ENCODE data around the gene SERPINA9.

SERPINA9 gene

DNA sequence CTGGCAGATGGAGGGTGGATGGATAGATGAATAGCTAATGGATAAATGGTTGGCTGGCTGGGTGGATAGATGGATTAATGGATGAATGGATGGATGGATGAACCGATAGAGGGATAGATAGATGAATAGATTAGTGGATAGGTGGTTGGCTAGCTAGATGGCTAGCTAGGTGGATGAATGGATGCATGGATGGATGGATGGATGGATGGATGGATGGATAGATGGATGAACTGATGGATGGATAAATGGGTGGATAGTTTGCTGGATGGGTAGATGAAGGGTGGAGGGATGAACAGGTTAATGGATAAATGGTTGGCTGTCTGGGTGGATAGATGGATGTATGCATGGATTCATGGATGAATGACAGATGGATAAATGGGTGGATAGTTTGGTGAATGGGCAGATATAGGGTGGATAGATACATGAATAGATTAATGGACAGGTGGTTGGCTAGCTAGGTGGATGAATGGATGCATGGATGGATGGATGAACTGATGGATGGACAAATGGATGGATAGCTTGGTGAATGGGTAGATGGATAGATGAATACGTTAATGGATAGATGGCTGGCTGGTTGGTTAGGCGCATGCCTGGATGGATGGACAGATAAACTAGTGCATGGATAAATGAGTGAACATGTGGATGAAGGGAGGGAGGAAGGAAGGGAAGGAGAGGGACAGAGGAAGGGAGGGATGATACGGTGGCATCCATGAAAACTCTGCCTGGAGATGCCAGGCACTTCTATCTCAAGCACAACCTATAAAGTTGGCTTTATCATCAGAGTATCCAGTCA is 8.1 kb downstream of the SERPINA9 start:
- H3K27ac ChIP-seq (ENCODE audit: low read length, poor library complexity, severe bottlenecking) = no peak overlapping the region
- H3K23ac ChIP-seq (ENCODE audit: low read length in 2 of 2) = no peak overlapping the region
- H3K9me3 ChIP-seq (ENCODE audit: control insufficient read depth, low read length) = peaks cover 4% of the 10 kb centered on the region
- H2BK12ac ChIP-seq (ENCODE audit: low read length in 2 of 2) = no peak overlapping the region
- H3K4me2 ChIP-seq (ENCODE audit: low read length, poor library complexity, severe bottlenecking) = no peak overlapping the region
- no peak overlapping the region for H3K4ac ChIP-seq (ENCODE audit: low read depth in 1 of 2, low read length in 2 of 2)
- H2BK5ac ChIP-seq (ENCODE audit: low read depth, low read length, poor library complexity, severe bottlenecking) = no peak overlapping the region
- no peaks in the 10 kb centered on the region for H3K4me1 ChIP-seq (ENCODE audit: control insufficient read depth, insufficient read depth, low read depth, low read length)
- no peak overlapping the region for H3K14ac ChIP-seq (ENCODE audit: low read length in 2 of 2)
- no peak overlapping the region for H2BK120ac ChIP-seq (ENCODE audit: low read depth, low read length)
- no peak overlapping the region for H4K91ac ChIP-seq (ENCODE audit: low read length)
- no peak overlapping the region for H3K9ac ChIP-seq (ENCODE audit: low read length)
- H2AFZ ChIP-seq (ENCODE audit: low read depth, low read length) = no peak overlapping the region
- H3K27me3 ChIP-seq (ENCODE audit: control insufficient read depth in 1 of 2, insufficient read depth in 1 of 2, low read length in 2 of 2) = peaks cover 0 to 47% of the 10 kb centered on the region in 2 experiments
- no peak overlapping the region for H4K8ac ChIP-seq (ENCODE audit: low read length)
- no peaks in the 10 kb centered on the region for H3K36me3 ChIP-seq (ENCODE audit: control insufficient read depth in 1 of 2, insufficient read depth in 2 of 2, low read depth in 1 of 2, low read length in 2 of 2)
- H3K79me1 ChIP-seq (replicated peaks; ENCODE audit: low read length, poor library complexity, severe bottlenecking) = no peaks in the 10 kb centered on the region
- DNase-seq = no peak
- no peak overlapping the region for H3K4me3 ChIP-seq (ENCODE audit: insufficient read depth in 1 of 2, low read depth in 1 of 2, low read length in 2 of 2)
- no peak overlapping the region for H2BK15ac ChIP-seq (ENCODE audit: low read depth, poor library complexity, severe bottlenecking)
- H3K18ac ChIP-seq (ENCODE audit: low read depth in 1 of 2, low read length in 2 of 2) = no peak overlapping the region
- no peak overlapping the region for H2AK5ac ChIP-seq (ENCODE audit: low read length, severe bottlenecking)
- WGBS = 65% methylated on average over 3 of the region's 4 CpGs

DNA sequence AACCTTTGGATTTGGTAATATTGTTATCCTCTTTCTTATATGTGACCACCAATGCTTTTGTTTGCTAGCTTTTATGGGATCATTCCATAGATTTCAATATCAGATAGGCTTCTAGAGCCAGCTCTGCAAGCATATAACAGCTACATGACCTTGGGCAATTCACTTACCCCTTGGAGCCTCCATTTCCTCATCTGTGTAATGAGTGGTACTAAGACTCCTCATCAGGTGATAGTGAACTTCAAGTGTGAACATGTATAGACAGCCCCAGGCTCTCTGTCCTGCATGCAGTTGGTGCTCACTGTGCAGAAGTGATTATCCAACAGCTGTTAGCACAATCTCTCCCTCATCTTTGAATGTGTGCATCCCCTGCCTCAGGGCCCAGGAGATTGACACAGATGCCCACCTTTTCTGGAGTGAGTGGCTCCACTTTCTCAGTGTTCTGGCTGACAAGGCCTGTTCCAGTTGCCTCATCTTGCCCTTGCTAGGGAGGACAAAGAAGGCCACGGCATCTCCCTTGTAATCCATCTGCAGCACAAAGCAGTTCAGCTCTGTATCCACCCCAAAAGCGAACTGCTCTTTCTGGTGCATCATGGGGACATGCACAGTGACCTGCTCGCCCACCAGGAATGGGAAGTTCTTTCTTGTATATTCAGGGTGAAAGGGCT is 9.2 kb downstream of the SERPINA9 start:
- no peak overlapping the region for H2BK120ac ChIP-seq (ENCODE audit: low read depth, low read length)
- DNase-seq = no peak
- no peak overlapping the region for H3K14ac ChIP-seq (ENCODE audit: low read length in 2 of 2)
- no peak overlapping the region for H3K18ac ChIP-seq (ENCODE audit: low read depth in 1 of 2, low read length in 2 of 2)
- no peak overlapping the region for H2BK5ac ChIP-seq (ENCODE audit: low read depth, low read length, poor library complexity, severe bottlenecking)
- H3K9me3 ChIP-seq (ENCODE audit: control insufficient read depth, low read length) = peaks cover 4% of the 10 kb centered on the region
- no peak overlapping the region for H2AFZ ChIP-seq (ENCODE audit: low read depth, low read length)
- no peak overlapping the region for H4K91ac ChIP-seq (ENCODE audit: low read length)
- no peaks in the 10 kb centered on the region for H3K4me1 ChIP-seq (ENCODE audit: control insufficient read depth, insufficient read depth, low read depth, low read length)
- no peak overlapping the region for H2BK15ac ChIP-seq (ENCODE audit: low read depth, poor library complexity, severe bottlenecking)
- no peak overlapping the region for H3K4me3 ChIP-seq (ENCODE audit: insufficient read depth in 1 of 2, low read depth in 1 of 2, low read length in 2 of 2)
- no peak overlapping the region for H3K23ac ChIP-seq (ENCODE audit: low read length in 2 of 2)
- no peaks in the 10 kb centered on the region for H3K79me1 ChIP-seq (replicated peaks; ENCODE audit: low read length, poor library complexity, severe bottlenecking)
- 33% methylated on average over 3 of the region's 3 CpGs for WGBS
- H2BK12ac ChIP-seq (ENCODE audit: low read length in 2 of 2) = no peak overlapping the region
- H3K27me3 ChIP-seq (ENCODE audit: control insufficient read depth in 1 of 2, insufficient read depth in 1 of 2, low read length in 2 of 2) = peaks cover 0 to 36% of the 10 kb centered on the region in 2 experiments
- H4K8ac ChIP-seq (ENCODE audit: low read length) = no peak overlapping the region
- no peak overlapping the region for H3K9ac ChIP-seq (ENCODE audit: low read length)
- H3K27ac ChIP-seq (ENCODE audit: low read length, poor library complexity, severe bottlenecking) = no peak overlapping the region
- H3K4me2 ChIP-seq (ENCODE audit: low read length, poor library complexity, severe bottlenecking) = no peak overlapping the region
- no peak overlapping the region for H3K4ac ChIP-seq (ENCODE audit: low read depth in 1 of 2, low read length in 2 of 2)
- H2AK5ac ChIP-seq (ENCODE audit: low read length, severe bottlenecking) = no peak overlapping the region
- H3K36me3 ChIP-seq (ENCODE audit: control insufficient read depth in 1 of 2, insufficient read depth in 2 of 2, low read depth in 1 of 2, low read length in 2 of 2) = no peaks in the 10 kb centered on the region

DNA sequence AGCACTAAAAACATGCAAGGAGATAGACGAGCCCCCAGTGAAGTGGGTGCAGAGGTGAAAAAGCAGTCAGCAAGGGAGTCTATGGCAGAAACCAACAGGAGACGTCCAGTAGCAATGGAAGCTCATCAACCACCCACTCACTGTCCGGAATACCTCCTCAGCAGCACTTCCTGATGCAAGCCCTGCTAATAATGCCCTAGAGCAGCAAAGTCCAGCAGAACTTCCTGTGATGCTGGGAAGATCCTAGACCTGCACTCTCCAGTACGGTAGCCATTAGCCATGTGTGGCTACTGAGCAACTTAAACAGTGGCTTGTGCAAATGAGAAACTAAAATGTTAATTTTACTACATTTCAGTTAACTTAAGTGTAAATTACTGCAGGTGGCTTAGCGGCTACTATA is 11.0 kb downstream of the SERPINA9 start:
- Histone ChIP-seq H4K91ac (ENCODE audit: low read length) (no peak overlapping the region), H3K4me1 (ENCODE audit: control insufficient read depth, insufficient read depth, low read depth, low read length) (no peaks in the 10 kb centered on the region), H3K4me2 (ENCODE audit: low read length, poor library complexity, severe bottlenecking) (no peak overlapping the region), H2BK15ac (ENCODE audit: low read depth, poor library complexity, severe bottlenecking) (no peak overlapping the region), H3K14ac (ENCODE audit: low read length in 2 of 2) (no peak overlapping the region), H3K18ac (ENCODE audit: low read depth in 1 of 2, low read length in 2 of 2) (no peak overlapping the region), H3K9me3 (ENCODE audit: control insufficient read depth, low read length) (peaks cover 4% of the 10 kb centered on the region), H2BK120ac (ENCODE audit: low read depth, low read length) (no peak overlapping the region), H2AFZ (ENCODE audit: low read depth, low read length) (no peak overlapping the region), H3K79me1 (replicated peaks; ENCODE audit: low read length, poor library complexity, severe bottlenecking) (no peaks in the 10 kb centered on the region), H2BK12ac (ENCODE audit: low read length in 2 of 2) (no peak overlapping the region), H3K4ac (ENCODE audit: low read depth in 1 of 2, low read length in 2 of 2) (no peak overlapping the region), H4K8ac (ENCODE audit: low read length) (no peak overlapping the region), H3K27me3 (ENCODE audit: control insufficient read depth in 1 of 2, insufficient read depth in 1 of 2, low read length in 2 of 2) (peaks cover 0 to 29% of the 10 kb centered on the region in 2 experiments), H2BK5ac (ENCODE audit: low read depth, low read length, poor library complexity, severe bottlenecking) (no peak overlapping the region), H3K27ac (ENCODE audit: low read length, poor library complexity, severe bottlenecking) (no peak overlapping the region), H3K23ac (ENCODE audit: low read length in 2 of 2) (no peak overlapping the region), H3K36me3 (ENCODE audit: control insufficient read depth in 1 of 2, insufficient read depth in 2 of 2, low read depth in 1 of 2, low read length in 2 of 2) (no peaks in the 10 kb centered on the region), H3K4me3 (ENCODE audit: insufficient read depth in 1 of 2, low read depth in 1 of 2, low read length in 2 of 2) (no peak overlapping the region), H3K9ac (ENCODE audit: low read length) (no peak overlapping the region), H2AK5ac (ENCODE audit: low read length, severe bottlenecking) (no peak overlapping the region)
- WGBS = 67% methylated on average over 5 of the region's 5 CpGs
- DNase-seq = no peak

DNA sequence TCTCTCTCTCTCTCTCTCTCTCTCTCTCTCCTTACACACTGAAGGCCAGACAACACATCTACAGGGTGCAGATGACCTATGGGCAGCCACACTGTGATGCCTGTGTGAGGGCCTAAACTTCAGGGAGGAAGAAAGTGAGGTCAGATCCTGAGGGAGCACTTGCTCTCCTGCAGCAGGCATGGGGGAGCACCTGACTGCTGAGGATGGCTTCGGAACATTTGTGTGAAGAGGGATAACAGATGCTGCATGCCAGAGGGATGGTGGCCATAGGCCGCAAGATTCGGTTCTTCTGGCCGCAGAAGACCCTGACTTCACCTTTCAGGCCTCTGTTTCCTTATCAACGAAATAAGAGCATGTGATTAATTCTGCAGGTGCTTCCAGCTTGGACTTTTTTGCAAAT is 11.7 kb downstream of the SERPINA9 start:
- H3K14ac ChIP-seq (ENCODE audit: low read length in 2 of 2) = no peak overlapping the region
- no peak overlapping the region for H3K4ac ChIP-seq (ENCODE audit: low read depth in 1 of 2, low read length in 2 of 2)
- H3K9me3 ChIP-seq (ENCODE audit: control insufficient read depth, low read length) = peaks cover 4% of the 10 kb centered on the region
- no peak overlapping the region for H3K4me3 ChIP-seq (ENCODE audit: insufficient read depth in 1 of 2, low read depth in 1 of 2, low read length in 2 of 2)
- no peak for DNase-seq
- H2BK120ac ChIP-seq (ENCODE audit: low read depth, low read length) = no peak overlapping the region
- H4K8ac ChIP-seq (ENCODE audit: low read length) = no peak overlapping the region
- no peak overlapping the region for H2AFZ ChIP-seq (ENCODE audit: low read depth, low read length)
- H3K23ac ChIP-seq (ENCODE audit: low read length in 2 of 2) = no peak overlapping the region
- no peak overlapping the region for H3K27ac ChIP-seq (ENCODE audit: low read length, poor library complexity, severe bottlenecking)
- no peak overlapping the region for H4K91ac ChIP-seq (ENCODE audit: low read length)
- no peak overlapping the region for H2BK15ac ChIP-seq (ENCODE audit: low read depth, poor library complexity, severe bottlenecking)
- no peaks in the 10 kb centered on the region for H3K79me1 ChIP-seq (replicated peaks; ENCODE audit: low read length, poor library complexity, severe bottlenecking)
- no peak overlapping the region for H2BK5ac ChIP-seq (ENCODE audit: low read depth, low read length, poor library complexity, severe bottlenecking)
- WGBS = 86% methylated on average over 5 of the region's 5 CpGs
- H3K9ac ChIP-seq (ENCODE audit: low read length) = no peak overlapping the region
- H2AK5ac ChIP-seq (ENCODE audit: low read length, severe bottlenecking) = no peak overlapping the region
- no peak overlapping the region for H3K4me2 ChIP-seq (ENCODE audit: low read length, poor library complexity, severe bottlenecking)
- no peaks in the 10 kb centered on the region for H3K4me1 ChIP-seq (ENCODE audit: control insufficient read depth, insufficient read depth, low read depth, low read length)
- H3K27me3 ChIP-seq (ENCODE audit: control insufficient read depth in 1 of 2, insufficient read depth in 1 of 2, low read length in 2 of 2) = peaks cover 0 to 29% of the 10 kb centered on the region in 2 experiments
- H2BK12ac ChIP-seq (ENCODE audit: low read length in 2 of 2) = no peak overlapping the region
- no peak overlapping the region for H3K18ac ChIP-seq (ENCODE audit: low read depth in 1 of 2, low read length in 2 of 2)
- no peaks in the 10 kb centered on the region for H3K36me3 ChIP-seq (ENCODE audit: control insufficient read depth in 1 of 2, insufficient read depth in 2 of 2, low read depth in 1 of 2, low read length in 2 of 2)

All from mesenchymal stem cell (in vitro differentiated cells and primary cell).